Left kidney (tissue), 2 donors: ENCODE measurements around the gene ASF1B. TPM values are rescaled to one million over a fixed set of nuclear protein-coding genes. Genes with fewer than 3 reads are reported as not detected.
A peak's percentile ranks its signal among the peaks of the same experiment; 100 is the strongest.

Experiments used
- DNase-seq: peaks from one replicate; pipeline ENCODE4 v3.0.0-alpha.2; 2013
- polyA plus RNA-seq: library from polyadenylated mRNA; unstranded; fragments of 120-200 nt; gene quantifications from one replicate; pipeline ENCODE4 v1.2.1, GENCODE V29; 2013; ENCODE audit not compliant: insufficient read length

ASF1B gene
- polyA plus RNA-seq, 1 donor: 21.9 TPM

DNA sequence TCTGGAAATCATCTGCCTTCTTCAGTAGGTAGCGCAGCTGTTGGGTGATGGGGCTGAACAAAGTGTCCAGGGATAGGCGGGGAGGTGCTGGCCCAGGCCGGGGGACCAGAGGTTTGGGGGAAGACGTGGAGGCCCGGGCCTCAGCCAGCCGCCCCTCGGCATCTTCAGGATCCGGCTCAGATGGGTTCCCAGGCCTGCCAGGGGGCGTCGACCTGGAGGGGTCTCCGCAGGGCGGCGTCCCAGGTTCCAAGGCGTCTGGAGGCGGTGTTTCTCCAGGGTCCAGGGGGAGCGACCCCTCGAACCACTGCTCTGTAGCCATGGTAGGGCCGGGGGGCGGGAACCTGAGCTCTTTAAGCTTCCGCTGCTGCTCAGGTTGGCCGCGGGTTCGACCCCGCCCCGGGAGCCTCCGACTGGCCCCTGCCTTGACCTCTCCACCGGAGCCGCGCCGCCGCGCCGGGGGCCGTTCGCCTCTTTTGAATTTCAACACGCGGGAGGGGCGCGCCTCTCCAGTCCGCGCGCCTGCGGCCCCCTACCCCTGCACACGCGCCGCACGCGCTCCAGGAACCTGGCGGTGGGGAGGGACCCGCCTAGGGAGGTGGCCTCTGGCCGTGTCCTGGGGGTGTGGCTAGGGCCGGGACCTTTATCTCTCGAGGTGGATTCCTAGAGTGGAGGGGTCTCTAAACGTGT is 50.9 kb downstream of the ASF1B start, which contains the start of gene C19orf67:
Gene C19orf67, minus strand, starts transcription at position 475 of the 687 bp plus-strand sequence. Its CDS starts 156 bp downstream, at position 319.
- DNase-seq: no peak

- no peak for DNase-seq
These were observed 53.8 kb downstream of the ASF1B start for GRCh38 chr19:14082675-14082960.

GRCh38 chr19:14081797-14082674 is 54.4 kb downstream of the ASF1B start:
- DNase-seq: no peak

DNA sequence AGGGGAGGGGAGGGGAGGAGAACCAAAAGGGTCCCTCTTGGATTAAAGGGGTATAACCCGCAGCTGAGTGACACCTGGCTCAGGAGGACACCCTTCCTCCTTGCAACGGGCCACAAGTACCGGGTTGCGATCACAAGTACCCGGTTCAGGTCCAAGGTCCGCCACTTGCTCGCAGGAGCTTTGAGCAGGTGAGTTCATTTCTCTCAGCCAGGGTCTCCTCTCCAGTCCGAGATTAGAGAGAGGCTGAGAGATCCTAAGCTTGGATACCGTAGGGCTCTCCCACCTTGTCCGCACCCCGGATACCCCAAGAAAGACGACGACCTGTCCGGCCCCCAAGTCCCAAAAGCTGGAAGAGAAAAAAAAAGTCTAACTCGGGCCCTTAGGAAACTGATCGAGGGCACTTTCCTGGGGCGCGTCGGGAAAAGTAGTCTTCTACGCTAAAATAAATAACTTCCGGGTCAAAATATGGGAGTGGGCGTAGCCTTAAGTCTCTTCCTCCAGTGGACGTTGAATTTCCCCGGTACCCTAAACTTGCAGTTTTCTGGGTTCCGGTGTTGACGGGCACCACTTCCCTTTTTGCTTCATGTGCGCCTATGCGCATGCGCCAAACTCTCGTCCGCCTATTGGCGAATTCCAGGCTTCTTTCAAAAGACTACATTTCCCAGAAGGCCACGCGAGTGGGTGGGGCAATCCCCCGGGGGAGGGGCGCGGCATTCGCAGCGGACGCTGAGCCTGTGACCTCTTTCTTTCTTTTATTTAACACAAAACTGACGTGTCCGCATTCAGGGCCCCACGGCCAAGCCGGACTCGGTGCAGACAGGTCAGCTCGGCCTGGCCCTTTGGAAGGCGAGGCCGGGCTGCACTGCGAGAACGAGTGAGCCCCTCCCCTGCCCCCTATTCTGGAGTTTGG is 55.2 kb downstream of the ASF1B start:
- DNase-seq: peak; percentile 100

GRCh38 chr19:14078411-14078810 is 58.0 kb downstream of the ASF1B start:
- no peak for DNase-seq

GRCh38 chr19:14073925-14074838 is 62.2 kb downstream of the ASF1B start:
- DNase-seq: no peak

DNA sequence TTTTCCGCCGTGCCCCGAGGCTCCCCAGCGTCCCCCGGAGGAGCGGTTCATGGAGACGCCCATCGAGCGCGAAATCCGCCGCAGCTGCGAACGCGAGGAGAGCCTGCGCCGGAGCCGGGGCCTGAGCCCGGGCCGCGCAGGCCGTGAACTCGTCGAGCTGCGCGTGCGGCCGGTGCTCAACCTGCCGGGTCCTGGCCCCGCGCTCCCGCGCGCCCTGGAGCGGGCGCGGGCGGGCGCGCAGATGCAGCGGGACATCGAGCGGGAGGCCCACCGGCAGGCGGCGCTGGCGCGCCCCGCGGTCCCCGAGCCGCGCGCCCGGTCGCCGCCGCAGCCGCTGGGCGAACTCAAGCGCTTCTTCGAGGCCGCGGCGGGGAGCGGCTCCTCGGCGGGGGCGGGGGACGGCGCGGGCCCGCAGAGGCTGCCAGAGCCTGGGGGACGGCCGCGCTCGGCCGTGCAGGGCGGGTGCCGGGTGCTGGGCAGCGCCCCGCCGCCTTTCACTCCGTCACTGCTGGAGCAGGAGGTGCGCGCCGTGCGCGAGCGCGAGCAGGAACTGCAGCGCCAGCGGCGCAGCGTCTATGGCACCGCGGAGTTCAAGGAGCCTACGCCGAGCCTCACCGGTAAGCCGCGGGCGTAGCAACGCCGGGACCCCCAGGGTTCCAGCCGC is 63.0 kb downstream of the ASF1B start:
- DNase-seq: no peak

DNA sequence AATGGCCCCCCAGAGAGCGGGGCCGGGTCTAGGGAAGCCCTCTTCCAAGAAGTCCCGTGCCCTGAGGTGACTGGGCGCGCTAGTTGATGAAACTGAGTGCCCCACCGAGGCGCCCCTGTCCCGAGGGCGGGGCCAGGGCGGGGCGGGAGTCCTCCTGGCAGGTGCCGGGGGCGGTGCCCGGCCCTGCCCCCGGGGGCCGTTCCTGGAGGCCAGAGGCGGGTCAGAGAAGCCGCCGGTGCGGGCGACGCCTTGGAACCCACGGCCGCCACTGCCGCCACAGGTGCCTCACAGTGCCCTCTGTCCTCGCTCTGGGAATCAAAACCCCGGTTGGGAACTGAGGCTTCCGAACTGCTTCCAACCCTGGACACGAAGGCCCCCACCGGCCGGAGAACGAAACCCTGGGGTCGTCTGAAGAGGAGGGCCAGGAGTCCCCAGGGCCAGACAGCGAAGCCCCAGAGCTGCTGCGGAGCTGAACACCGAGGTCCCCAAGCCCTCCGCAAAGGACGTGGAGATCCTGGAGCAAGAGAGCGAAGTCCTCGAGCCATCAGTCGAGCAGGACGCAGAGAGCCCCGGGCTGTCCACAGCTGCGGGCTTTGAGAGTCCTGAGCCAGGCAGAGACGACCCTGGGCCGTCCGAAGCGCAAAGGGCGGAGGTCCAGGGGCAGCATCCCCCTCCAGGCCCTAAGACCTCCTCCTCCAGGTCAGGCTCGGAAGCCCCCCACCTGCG is 63.7 kb downstream of the ASF1B start, which contains the start of gene MISP3:
Gene MISP3, plus strand, starts transcription at position 252 of the 726 bp plus-strand sequence. CDS start 524 bp downstream, outside the sequence.
- DNase-seq: no peak

- DNase-seq: no peak
These were observed 65.9 kb downstream of the ASF1B start for GRCh38 chr19:14070268-14071050.

Other genes with a start within 250 kb of the ASF1B start
- 6.8 TPM for gene BRME1, start 230.5 kb downstream of the ASF1B start, polyA plus RNA-seq
- gene CC2D1A, start 230.4 kb downstream of the ASF1B start, polyA plus RNA-seq: 28.5 TPM
- 1.2 TPM for gene PODNL1, start 198.2 kb downstream of the ASF1B start, polyA plus RNA-seq
- 33.6 TPM for gene DCAF15, start 184.1 kb downstream of the ASF1B start, polyA plus RNA-seq
- gene RFX1, start 130.3 kb downstream of the ASF1B start, polyA plus RNA-seq: 10.5 TPM
- not detected for gene RLN3, start 108.4 kb downstream of the ASF1B start, polyA plus RNA-seq
- 5.9 TPM for gene IL27RA, start 104.8 kb downstream of the ASF1B start, polyA plus RNA-seq
- 21.2 TPM for gene PALM3, start 74.5 kb downstream of the ASF1B start, polyA plus RNA-seq
- 4.6 TPM for gene MISP3, start 63.8 kb downstream of the ASF1B start, polyA plus RNA-seq
- 0.12 TPM for gene C19orf67, start 50.8 kb downstream of the ASF1B start, polyA plus RNA-seq
- 34.0 TPM for gene SAMD1, start 45.8 kb downstream of the ASF1B start, polyA plus RNA-seq
- gene PRKACA, start 18.8 kb downstream of the ASF1B start, polyA plus RNA-seq: 96.2 TPM
- gene ADGRL1, start 69.6 kb upstream of the ASF1B start, polyA plus RNA-seq: 39.8 TPM
- 16.4 TPM for gene ADGRE5, start 244.9 kb upstream of the ASF1B start, polyA plus RNA-seq